H9 (cell line): ENCODE data around the gene PRMT5. TPM values are rescaled to one million over a fixed set of nuclear protein-coding genes. Genes with fewer than 3 reads are reported as not detected.

Experiments
- DNase-seq: peaks from one replicate; pipeline ENCODE4 v3.0.0-alpha.2; 2017
- H2AFZ ChIP-seq: one replicate; pipeline ENCODE4 v1.6.1; 2013; ENCODE audit warnings: mild to moderate bottlenecking, low read length, control low read depth, moderate library complexity
- H2AK5ac ChIP-seq: 2 replicates; pipeline ENCODE4 v1.6.1; 2013; ENCODE audit warnings: low read length, control low read depth, mixed read lengths; ENCODE audit not compliant: insufficient read length
- H2BK120ac ChIP-seq: one replicate; pipeline ENCODE4 v1.6.1; 2013; ENCODE audit warnings: low read depth, mild to moderate bottlenecking, low read length, control low read depth, inconsistent platforms; ENCODE audit not compliant: poor library complexity, severe bottlenecking
- H2BK12ac ChIP-seq: 2 replicates; pipeline ENCODE4 v1.6.1; 2013; ENCODE audit warnings: low read length, control low read depth, mixed read lengths, low read depth; ENCODE audit not compliant: insufficient read length
- H2BK15ac ChIP-seq: 2 replicates; pipeline ENCODE4 v1.6.1; 2013; ENCODE audit warnings: low read depth, low read length, control low read depth
- H2BK20ac ChIP-seq: one replicate; pipeline ENCODE4 v1.6.1; 2013; ENCODE audit warnings: low read depth, mild to moderate bottlenecking, low read length, control low read depth, inconsistent platforms; ENCODE audit not compliant: poor library complexity, severe bottlenecking
- H2BK5ac ChIP-seq: 2 replicates; pipeline ENCODE4 v1.6.1; 2013; ENCODE audit warnings: low read length, control low read depth, mixed read lengths; ENCODE audit not compliant: insufficient read length
- H3K14ac ChIP-seq: 2 replicates; pipeline ENCODE4 v1.6.1; 2013; ENCODE audit warnings: low read length, control low read depth; ENCODE audit not compliant: insufficient read depth
- H3K18ac ChIP-seq: 2 replicates; pipeline ENCODE4 v1.6.1; 2013; ENCODE audit warnings: low read depth, mild to moderate bottlenecking, mixed read lengths, low read length, control low read depth; ENCODE audit not compliant: insufficient read length
- H3K23ac ChIP-seq: 2 replicates; pipeline ENCODE4 v1.6.1; 2013; ENCODE audit warnings: low read length, control low read depth, mixed read lengths, low read depth; ENCODE audit not compliant: insufficient read length
- H3K23me2 ChIP-seq: 2 replicates; pipeline ENCODE4 v1.6.1; 2013; ENCODE audit warnings: low read depth, mild to moderate bottlenecking, mixed read lengths, low read length, control low read depth; ENCODE audit not compliant: insufficient read length, poor library complexity, severe bottlenecking
- H3K27ac ChIP-seq: 2 replicates; pipeline ENCODE4 v1.5.1; 2013; ENCODE audit warnings: low read length, control low read depth, mixed read lengths, low read depth; ENCODE audit not compliant: insufficient read length
- H3K27me3 ChIP-seq: 2 replicates; pipeline ENCODE4 v1.6.1; 2013; ENCODE audit warnings: low read length, control low read depth, inconsistent platforms; ENCODE audit not compliant: insufficient read depth
- H3K4ac ChIP-seq: 2 replicates; pipeline ENCODE4 v1.6.1; 2013; ENCODE audit warnings: low read depth, mild to moderate bottlenecking, control low read depth, inconsistent platforms, low read length, moderate library complexity
- H3K4me1 ChIP-seq: 2 replicates; pipeline ENCODE4 v1.6.1; 2013; ENCODE audit warnings: low read length, control low read depth, inconsistent platforms; ENCODE audit not compliant: insufficient read depth
- H3K4me2 ChIP-seq: 2 replicates; pipeline ENCODE4 v1.6.1; 2013; ENCODE audit warnings: low read length, control low read depth, mixed read lengths; ENCODE audit not compliant: insufficient read length, insufficient read depth
- H3K56ac ChIP-seq: 2 replicates; pipeline ENCODE4 v1.6.1; 2013; ENCODE audit warnings: low read depth, mild to moderate bottlenecking, mixed read lengths, low read length, control low read depth; ENCODE audit not compliant: insufficient read length
- H3K79me1 ChIP-seq: 2 replicates; pipeline ENCODE4 v1.6.1; 2013; ENCODE audit warnings: low read depth, mild to moderate bottlenecking, moderate library complexity, low read length, control low read depth, inconsistent platforms; ENCODE audit not compliant: insufficient read depth, poor library complexity, severe bottlenecking
- H3K79me2 ChIP-seq: 2 replicates; pipeline ENCODE4 v1.6.1; 2013; ENCODE audit warnings: low read length, control low read depth, inconsistent platforms; ENCODE audit not compliant: insufficient read depth
- H3K9ac ChIP-seq: 2 replicates; pipeline ENCODE4 v1.6.1; 2013; ENCODE audit warnings: low read length, control low read depth, mixed read lengths; ENCODE audit not compliant: insufficient read length; ENCODE audit errors: extremely low read depth
- H3K9me3 ChIP-seq: one replicate; pipeline ENCODE4 v1.6.1; 2013; ENCODE audit warnings: low read depth, low read length, inconsistent platforms; ENCODE audit not compliant: control insufficient read depth
- H3T11ph ChIP-seq: one replicate; pipeline ENCODE4 v1.6.1; 2013; ENCODE audit warnings: mild to moderate bottlenecking, low read length, control low read depth, inconsistent platforms
- H4K20me1 ChIP-seq: one replicate; pipeline ENCODE4 v1.6.1; 2013; ENCODE audit not compliant: control insufficient read depth, insufficient read length, insufficient read depth
- H4K5ac ChIP-seq: 2 replicates; pipeline ENCODE4 v1.6.1; 2013; ENCODE audit warnings: low read depth, mild to moderate bottlenecking, mixed read lengths, low read length, control low read depth; ENCODE audit not compliant: insufficient read length
- H4K8ac ChIP-seq: replicated peaks from 2 replicates; pipeline ENCODE4 v1.6.1; 2013; ENCODE audit warnings: low read length, control low read depth, mixed read lengths, low read depth; ENCODE audit not compliant: insufficient read length
- H4K91ac ChIP-seq: 2 replicates; pipeline ENCODE4 v1.6.1; 2013; ENCODE audit warnings: low read depth, mild to moderate bottlenecking, moderate library complexity, mixed read lengths, low read length, control low read depth; ENCODE audit not compliant: insufficient read length
- H3K27ac Mint-ChIP-seq, 3 experiments: 2 replicates in 2 of 3; 3 replicates in 1 of 3; pipeline ENCODE4 v1.8.0; 2020 to 2021; ENCODE audit warnings: mixed read lengths in 3 of 3, mild to moderate bottlenecking in 1 of 3, moderate library complexity in 1 of 3
- H3K27me3 Mint-ChIP-seq: 2 replicates; pipeline ENCODE4 v1.8.0; 2021; ENCODE audit warnings: low read depth, mild to moderate bottlenecking, moderate library complexity, mixed read lengths
- H3K36me3 Mint-ChIP-seq, 3 experiments: 2 replicates in 2 of 3; 3 replicates in 1 of 3; pipeline ENCODE4 v1.8.0; 2020 to 2021; ENCODE audit warnings: low read depth in 3 of 3, mixed read lengths in 3 of 3; ENCODE audit not compliant: insufficient read depth in 1 of 3
- H3K4me1 Mint-ChIP-seq, 2 experiments: 2 replicates each; pipeline ENCODE4 v1.8.0; 2020; ENCODE audit warnings: mixed read lengths in 2 of 2
- H3K4me3 Mint-ChIP-seq, 2 experiments: 2 replicates in 1 of 2; 3 replicates in 1 of 2; pipeline ENCODE4 v1.8.0; 2020 to 2021; ENCODE audit warnings: mild to moderate bottlenecking in 2 of 2, mixed read lengths in 2 of 2, moderate library complexity in 1 of 2
- H3K9me3 Mint-ChIP-seq, 2 experiments: 2 replicates in 1 of 2; 3 replicates in 1 of 2; pipeline ENCODE4 v1.8.0; 2020; ENCODE audit warnings: mild to moderate bottlenecking in 2 of 2, mixed read lengths in 2 of 2, moderate library complexity in 1 of 2
- CTCF ChIP-seq: fragments of 200-600 bp; sonication (generic); conservative IDR thresholded peaks from 3 replicates; pipeline ENCODE4 v1.8.0; 2021; ENCODE audit warnings: antibody characterized with exemption, mild to moderate bottlenecking
- WGBS: extraction: QIAGEN DNeasy Blood & Tissue Kit; methylation state at CpG from one replicate; pipeline ENCODE4 v1.1.7; 2013; ENCODE audit warnings: missing lambda C conversion rate, low lambda C conversion rate, mixed read lengths; ENCODE audit not compliant: insufficient read length; ENCODE audit errors: extremely low coverage; 5-methylcytosine and 5-hydroxymethylcytosine counted together
- total RNA-seq: library from RNA; stranded (reverse); gene quantifications from 2 replicates; pipeline ENCODE4 v1.2.1, GENCODE V29; 2021

PRMT5 gene
- total RNA-seq, 1 experiment from 2014 or later, result 141 TPM

GRCh38 chr14:22907429-22907828 lies 21.7 kb downstream of the PRMT5 start:
- Histone ChIP-seq H3K27me3 (no peaks in the 10 kb centered on the region), H3K4me1 (no peaks in the 10 kb centered on the region), H3K14ac (no peak overlapping the region), H4K5ac (no peak overlapping the region), H2BK120ac (no peak overlapping the region), H3K18ac (no peak overlapping the region), H3T11ph (no peak overlapping the region), H3K56ac (no peak overlapping the region), H3K27ac (no peak overlapping the region), H3K23ac (no peak overlapping the region), H2BK15ac (no peak overlapping the region), H3K79me1 (no peaks in the 10 kb centered on the region), H2BK5ac (no peak overlapping the region), H2AFZ (no peak overlapping the region), H3K79me2 (no peaks in the 10 kb centered on the region), H4K8ac (no peak overlapping the region), H3K9me3 (no peaks in the 10 kb centered on the region), H4K20me1 (no peaks in the 10 kb centered on the region), H3K23me2 (no peaks in the 10 kb centered on the region), H3K4me2 (no peak overlapping the region), H3K4ac (no peak overlapping the region), H2BK12ac (no peak overlapping the region), H2BK20ac (no peak overlapping the region), H2AK5ac (no peak overlapping the region), H3K9ac (no peak overlapping the region), H4K91ac (no peak overlapping the region)
- Mint-ChIP-seq H3K27ac (no peak overlapping the region), H3K4me1 (no peaks in the 10 kb centered on the region), H3K9me3 (no peaks in the 10 kb centered on the region), H3K36me3 (peaks cover 33 to 75% (median 66%) of the 10 kb centered on the region in 3 experiments), H3K27me3 (no peaks in the 10 kb centered on the region; the same call in 1 of the 2 replicates), H3K4me3 (no peak overlapping the region)
- TF ChIP-seq CTCF, result no peak
- no CpG with 5 or more reads among the region's 3 CpGs for WGBS
- no peak for DNase-seq
